GM18951 (cell line): Measurements from ENCODE around the gene FRMD8.

Experiments
- POLR2A ChIP-seq: IDR thresholded peaks from 4 replicates; pipeline ENCODE4 v1.6.1; 2011; ENCODE audit warnings: mild to moderate bottlenecking; ENCODE audit not compliant: insufficient read length, insufficient read depth; ENCODE audit errors: extremely low read depth
- in situ Hi-C: fragments of 300-500 bp; cut with MboI; formaldehyde crosslinking; loops from one replicate; pipeline ENCODE4 v1.12.0; 2022; ENCODE audit warnings: low sequenced_read_pairs, mixed read lengths, inconsistent platforms; ENCODE audit not compliant: unreplicated experiment

Gene FRMD8

GRCh38 chr11:65386307-65387140 is at the start of gene FRMD8:
TSS of gene FRMD8 (plus strand) at chr11:65386637. CDS start at chr11:65387037, 400 bp downstream.
- peak; percentile 88 for TF ChIP-seq POLR2A
- in situ Hi-C loops = no loop called here

GRCh38 chr11:65338676-65339075 is 47.8 kb upstream of the FRMD8 start:
- no peak for TF ChIP-seq POLR2A
- in situ Hi-C loops = no loop called here

- in situ Hi-C loops = no loop called here
- no peak for TF ChIP-seq POLR2A
Measured at GRCh38 chr11:65340226-65340625, 46.2 kb upstream of the FRMD8 start.

DNA sequence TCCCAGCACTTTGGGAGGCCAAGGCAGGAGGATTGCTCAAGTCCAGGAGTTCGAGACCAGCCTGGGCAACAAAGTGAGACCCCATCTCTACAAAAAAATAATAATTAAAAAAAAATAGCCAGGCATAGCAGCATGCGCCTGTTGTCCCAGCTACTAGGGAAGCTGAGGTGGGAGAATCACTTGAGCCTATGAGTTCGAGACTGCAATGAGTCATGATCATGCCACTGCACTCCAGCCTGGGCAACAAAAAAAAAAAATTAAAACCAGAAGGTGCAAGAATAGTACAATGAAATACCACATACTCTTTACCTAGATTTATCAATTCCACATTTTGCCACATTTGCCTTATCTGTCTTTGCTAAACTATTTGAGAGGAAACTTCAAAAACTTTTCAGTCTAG is 44.6 kb upstream of the FRMD8 start:
- in situ Hi-C loops = no loop called here
- no peak for TF ChIP-seq POLR2A

DNA sequence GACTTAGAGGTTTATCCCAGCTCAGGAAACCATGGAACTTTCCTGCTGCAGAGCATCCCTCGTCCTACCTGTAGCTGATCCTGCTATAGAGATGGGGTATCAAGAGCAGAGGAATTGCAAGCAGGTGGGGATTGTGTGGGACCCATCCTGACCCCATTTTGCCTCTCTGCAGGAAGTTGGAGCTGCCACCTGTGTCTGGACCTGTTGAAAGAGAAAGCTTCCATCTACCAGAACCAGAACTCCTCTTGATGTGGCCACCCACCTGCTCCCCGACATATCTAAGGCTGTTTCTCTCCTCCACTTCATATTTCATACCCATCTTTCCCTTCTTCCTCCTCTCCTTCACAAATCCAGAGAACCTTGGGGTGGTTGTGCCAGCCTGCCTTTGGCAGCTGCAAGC is 34.9 kb upstream of the FRMD8 start:
- in situ Hi-C loops = no loop called here
- no peak for TF ChIP-seq POLR2A

- in situ Hi-C loops = no loop called here
- no peak for TF ChIP-seq POLR2A
Measured at GRCh38 chr11:65352783-65353182, 33.7 kb upstream of the FRMD8 start.

DNA sequence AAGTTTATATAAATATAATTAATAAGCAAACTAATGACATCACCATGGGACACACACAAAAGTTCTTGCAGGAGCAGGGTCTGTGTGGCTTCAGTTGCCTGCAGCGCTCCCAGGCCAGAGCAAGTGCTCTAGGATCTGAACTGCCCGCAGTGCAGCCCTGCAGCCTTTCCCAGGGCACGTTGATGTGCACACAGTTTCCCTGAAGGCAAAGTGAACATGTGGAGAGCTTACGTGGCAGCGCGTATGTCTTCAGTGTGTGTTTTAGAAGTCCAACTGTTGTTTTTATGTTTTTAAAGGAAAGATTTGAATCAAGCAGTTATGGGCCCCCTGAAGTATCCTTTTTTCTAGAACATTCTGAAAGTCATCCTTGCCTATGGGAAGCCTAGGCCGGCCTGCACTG is 33.1 kb upstream of the FRMD8 start:
- in situ Hi-C loops = no loop called here
- no peak for TF ChIP-seq POLR2A

GRCh38 chr11:65353900-65354264 is 32.6 kb upstream of the FRMD8 start:
- in situ Hi-C loops = no loop called here
- TF ChIP-seq POLR2A = no peak

DNA sequence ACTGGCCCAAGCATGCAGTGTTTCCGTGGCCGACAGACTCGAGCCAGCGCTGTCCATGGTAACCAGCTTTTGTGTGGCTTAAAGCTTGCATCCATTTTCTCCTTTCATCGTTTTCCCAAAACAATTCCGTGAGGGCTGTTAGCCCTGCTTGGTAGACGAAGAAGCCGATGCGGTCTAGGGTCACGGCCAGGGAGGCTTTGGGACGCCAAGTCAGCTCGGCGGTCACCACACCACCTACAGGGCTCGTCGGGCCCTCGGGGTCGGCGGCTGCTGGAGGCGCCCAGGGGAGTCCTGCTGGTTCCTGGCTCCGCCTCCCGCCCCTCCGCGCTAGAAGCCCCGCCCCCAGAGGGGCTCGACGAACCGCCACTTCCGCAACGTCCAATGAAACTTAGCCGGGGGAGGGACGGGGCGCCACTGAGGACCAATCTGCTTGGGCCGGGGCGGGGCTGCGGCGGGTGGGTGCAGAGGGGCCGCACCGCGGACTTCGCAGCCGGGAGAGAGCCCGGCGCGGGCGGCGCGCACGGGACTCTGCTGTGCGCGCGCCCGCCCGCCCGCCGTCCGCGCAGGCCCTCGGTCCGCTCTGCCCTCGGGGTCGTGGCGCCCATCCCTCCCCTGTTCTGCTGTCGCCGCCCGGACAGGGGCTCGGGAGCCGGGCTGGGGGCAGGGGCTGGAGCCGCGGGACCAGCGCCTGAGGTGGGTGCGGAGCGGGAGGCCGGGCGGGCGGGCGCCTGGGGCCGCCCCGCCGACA is 32.0 kb upstream of the FRMD8 start, which contains the start of gene TIGD3:
Gene TIGD3, plus strand, starts transcription at position 487 of the 748 bp plus-strand sequence. CDS start 1,058 bp downstream, outside the sequence.
- in situ Hi-C loops = no loop called here
- TF ChIP-seq POLR2A = peak; percentile 85

DNA sequence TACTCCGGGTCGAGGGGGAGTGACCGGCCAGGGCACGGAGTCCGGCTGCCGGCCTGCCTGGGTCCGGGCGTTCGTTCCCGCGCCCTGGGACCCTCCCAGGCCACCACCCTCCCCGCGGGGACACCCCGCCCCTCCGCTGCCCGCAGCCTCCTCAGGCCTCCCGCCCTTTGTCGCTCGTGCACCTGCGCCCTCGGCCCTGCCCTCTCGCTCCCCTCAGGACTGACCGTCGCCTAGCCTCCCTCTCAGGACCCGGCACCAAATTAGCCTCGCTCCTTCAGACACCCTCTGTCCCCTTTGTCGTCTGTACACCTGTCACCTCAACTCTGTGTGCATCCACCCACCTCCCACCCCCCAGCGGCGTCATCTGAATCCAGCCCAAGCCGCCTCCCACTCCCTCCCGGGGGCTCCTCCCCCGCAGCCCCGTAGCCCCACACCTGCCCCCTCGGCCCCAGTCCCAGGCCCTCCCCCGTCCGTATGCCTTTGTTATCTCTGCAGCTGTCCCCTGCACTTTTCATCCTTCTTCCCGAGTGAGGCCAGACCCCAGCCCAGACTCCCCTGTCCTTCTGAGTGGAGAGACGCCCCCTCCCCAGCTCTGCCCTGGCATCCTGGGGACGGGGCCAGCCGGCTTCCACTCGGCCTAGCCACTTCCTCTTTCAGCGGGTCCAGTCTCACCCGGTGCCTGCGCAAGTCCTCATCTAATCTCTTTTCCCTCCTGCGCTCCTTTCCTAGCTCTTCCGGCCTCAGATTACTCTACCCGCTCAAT is 31.2 kb upstream of the FRMD8 start:
- no peak for TF ChIP-seq POLR2A
- in situ Hi-C loops = no loop called here

DNA sequence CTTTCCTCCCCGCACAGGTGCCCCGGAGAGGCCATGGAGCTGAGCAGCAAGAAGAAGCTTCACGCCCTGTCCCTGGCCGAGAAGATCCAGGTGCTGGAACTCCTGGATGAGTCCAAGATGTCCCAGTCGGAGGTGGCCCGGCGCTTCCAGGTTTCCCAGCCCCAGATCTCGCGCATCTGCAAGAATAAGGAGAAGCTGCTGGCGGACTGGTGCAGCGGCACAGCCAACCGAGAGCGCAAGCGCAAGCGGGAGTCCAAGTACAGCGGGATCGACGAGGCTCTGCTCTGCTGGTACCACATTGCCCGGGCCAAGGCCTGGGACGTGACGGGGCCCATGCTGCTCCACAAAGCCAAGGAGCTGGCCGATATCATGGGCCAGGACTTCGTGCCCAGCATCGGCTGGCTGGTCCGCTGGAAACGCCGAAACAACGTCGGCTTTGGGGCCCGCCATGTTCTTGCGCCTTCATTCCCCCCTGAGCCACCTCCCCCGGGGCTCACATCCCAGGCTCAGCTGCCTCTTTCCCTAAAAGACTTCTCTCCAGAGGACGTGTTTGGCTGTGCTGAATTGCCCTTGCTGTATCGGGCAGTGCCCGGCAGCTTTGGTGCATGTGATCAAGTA is 30.6 kb upstream of the FRMD8 start:
- TF ChIP-seq POLR2A = no peak
- in situ Hi-C loops = no loop called here

DNA sequence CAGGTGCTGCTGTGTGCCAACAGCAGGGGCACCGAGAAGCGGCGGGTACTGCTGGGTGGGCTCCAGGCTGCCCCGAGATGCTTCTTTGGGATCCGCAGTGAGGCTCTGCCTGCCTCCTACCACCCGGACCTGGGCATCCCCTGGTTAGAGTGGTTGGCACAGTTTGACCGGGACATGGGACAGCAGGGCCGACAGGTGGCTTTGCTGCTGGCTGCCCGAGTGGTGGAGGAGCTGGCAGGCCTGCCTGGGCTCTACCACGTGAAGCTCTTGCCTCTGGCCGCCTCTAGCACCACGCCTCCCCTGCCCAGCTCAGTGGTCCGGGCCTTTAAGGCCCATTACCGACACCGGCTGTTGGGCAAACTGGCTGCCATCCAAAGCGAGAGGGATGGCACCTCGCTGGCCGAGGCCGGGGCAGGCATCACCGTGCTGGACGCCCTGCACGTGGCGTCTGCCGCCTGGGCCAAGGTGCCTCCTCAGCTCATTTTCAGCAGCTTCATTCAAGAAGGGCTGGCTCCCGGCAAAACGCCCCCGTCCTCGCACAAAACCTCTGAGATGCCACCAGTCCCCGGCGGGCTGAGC is 30.0 kb upstream of the FRMD8 start:
- TF ChIP-seq POLR2A = no peak
- in situ Hi-C loops = no loop called here

- no peak for TF ChIP-seq POLR2A
- in situ Hi-C loops = no loop called here
Measured at GRCh38 chr11:65357856-65358356, 28.5 kb upstream of the FRMD8 start.
